GM18517 (cell line): ENCODE results near the gene ST8SIA2.

Source experiments
- ATAC-seq: cut with Tn5 transposase; IDR thresholded peaks from one replicate; pipeline ENCODE4 v1.9.1; 2021; ENCODE audit warnings: mild to moderate bottlenecking, moderate library complexity; ENCODE audit not compliant: unreplicated experiment

ST8SIA2 gene

GRCh38 chr15:92395098-92395635 lies 1.5 kb downstream of the ST8SIA2 start:
- no peak for ATAC-seq

- ATAC-seq = no peak
Measured at GRCh38 chr15:92399271-92399950, 5.7 kb downstream of the ST8SIA2 start.

- no peak for ATAC-seq
Measured at GRCh38 chr15:92400573-92400972, 6.9 kb downstream of the ST8SIA2 start.

GRCh38 chr15:92400980-92401787 lies 7.5 kb downstream of the ST8SIA2 start:
- no peak for ATAC-seq

- no peak for ATAC-seq
Measured at GRCh38 chr15:92402751-92403150, 9.1 kb downstream of the ST8SIA2 start.

- no peak for ATAC-seq
Measured at GRCh38 chr15:92405942-92406341, 12.3 kb downstream of the ST8SIA2 start.

GRCh38 chr15:92407321-92407720 lies 13.6 kb downstream of the ST8SIA2 start:
- ATAC-seq = no peak

GRCh38 chr15:92407916-92408315 lies 14.2 kb downstream of the ST8SIA2 start:
- ATAC-seq = no peak

GRCh38 chr15:92409006-92409405 lies 15.3 kb downstream of the ST8SIA2 start:
- no peak for ATAC-seq

GRCh38 chr15:92409521-92409920 lies 15.8 kb downstream of the ST8SIA2 start:
- ATAC-seq = no peak

GRCh38 chr15:92410537-92410936 lies 16.9 kb downstream of the ST8SIA2 start:
- no peak for ATAC-seq

GRCh38 chr15:92411256-92411655 lies 17.6 kb downstream of the ST8SIA2 start:
- no peak for ATAC-seq

GRCh38 chr15:92413510-92413909 lies 19.8 kb downstream of the ST8SIA2 start:
- no peak for ATAC-seq

- ATAC-seq = no peak
Measured at GRCh38 chr15:92415639-92416297, 22.1 kb downstream of the ST8SIA2 start.

- no peak for ATAC-seq
Measured at GRCh38 chr15:92416557-92416956, 22.9 kb downstream of the ST8SIA2 start.

GRCh38 chr15:92417716-92418115 lies 24.0 kb downstream of the ST8SIA2 start:
- ATAC-seq = no peak

GRCh38 chr15:92418864-92419263 lies 25.2 kb downstream of the ST8SIA2 start:
- ATAC-seq = no peak

- ATAC-seq = no peak
Measured at GRCh38 chr15:92421976-92422375, 28.3 kb downstream of the ST8SIA2 start.

- no peak for ATAC-seq
Measured at GRCh38 chr15:92425578-92426225, 32.0 kb downstream of the ST8SIA2 start.

GRCh38 chr15:92429378-92430068 lies 35.8 kb downstream of the ST8SIA2 start:
- no peak for ATAC-seq

- no peak for ATAC-seq
Measured at GRCh38 chr15:92430069-92430440, 36.4 kb downstream of the ST8SIA2 start.
